Endothelial cell (in vitro differentiated cells): ENCODE results near the gene LAMA4. TPM values are rescaled to one million over a fixed set of nuclear protein-coding genes. Genes with fewer than 3 reads are reported as not detected.

ENCODE experiments used
- DNase-seq: peaks from one replicate; pipeline ENCODE4 v3.0.0; 2021; ENCODE audit warnings: low spot score
- H3K27ac Mint-ChIP-seq: one replicate; pipeline ENCODE4 v1.8.0; 2021; ENCODE audit warnings: mixed read lengths, inconsistent platforms; ENCODE audit not compliant: unreplicated experiment
- H3K27me3 Mint-ChIP-seq: one replicate; pipeline ENCODE4 v1.8.0; 2021; ENCODE audit warnings: mild to moderate bottlenecking, moderate library complexity, mixed read lengths, inconsistent platforms; ENCODE audit not compliant: unreplicated experiment
- H3K36me3 Mint-ChIP-seq: one replicate; pipeline ENCODE4 v1.8.0; 2021; ENCODE audit warnings: mild to moderate bottlenecking, low read depth, mixed read lengths, inconsistent platforms; ENCODE audit not compliant: unreplicated experiment
- H3K4me1 Mint-ChIP-seq: one replicate; pipeline ENCODE4 v1.8.0; 2021; ENCODE audit warnings: mild to moderate bottlenecking, mixed read lengths, inconsistent platforms; ENCODE audit not compliant: unreplicated experiment
- H3K4me3 Mint-ChIP-seq: one replicate; pipeline ENCODE4 v1.8.0; 2021; ENCODE audit warnings: mild to moderate bottlenecking, mixed read lengths, inconsistent platforms; ENCODE audit not compliant: unreplicated experiment
- H3K9me3 Mint-ChIP-seq: one replicate; pipeline ENCODE4 v1.8.0; 2021; ENCODE audit warnings: mixed read lengths, inconsistent platforms; ENCODE audit not compliant: unreplicated experiment
- CTCF ChIP-seq: fragments of 200-600 bp; sonication (generic); IDR thresholded peaks from one replicate; pipeline ENCODE4 v1.5.0; 2021; ENCODE audit warnings: antibody characterized with exemption; ENCODE audit not compliant: unreplicated experiment
- total RNA-seq: library from RNA; stranded (reverse); fragmentation: NEBNext Ultra II Directional; extraction: Animal tissue kit (Norgen Biotek cat#: 25700); gene quantifications from one replicate; pipeline ENCODE4 v1.2.1, GENCODE V29; 2021; ENCODE audit not compliant: unreplicated experiment

Gene LAMA4
- total RNA-seq, 1 donor from 2014 or later: 23.9 TPM

GRCh38 chr6:112087916-112088315, 166.5 kb downstream of the LAMA4 start:
- H3K9me3 Mint-ChIP-seq: no peaks in the 10 kb centered on the region
- H3K4me3 Mint-ChIP-seq: no peak overlapping the region
- H3K4me1 Mint-ChIP-seq: peaks cover 2% of the 10 kb centered on the region
- H3K36me3 Mint-ChIP-seq: no peaks in the 10 kb centered on the region
- TF ChIP-seq CTCF: no peak
- no peak overlapping the region for H3K27ac Mint-ChIP-seq
- no peak for DNase-seq
- no peaks in the 10 kb centered on the region for H3K27me3 Mint-ChIP-seq

- DNase-seq: peak; percentile 84
- H3K27ac Mint-ChIP-seq: no peak within 1 kb of the TSS
- no peaks in the 10 kb centered on the region for H3K9me3 Mint-ChIP-seq
- TF ChIP-seq CTCF: no peak
- no peak within 1 kb of the TSS for H3K4me3 Mint-ChIP-seq
- H3K27me3 Mint-ChIP-seq: no peaks in the 10 kb centered on the region
- H3K4me1 Mint-ChIP-seq: peaks cover 2% of the 10 kb centered on the region
- no peaks in the 10 kb centered on the region for H3K36me3 Mint-ChIP-seq
These were observed 167.0 kb downstream of the LAMA4 start, which contains the start of the genes FAM229B and TUBE1 for GRCh38 chr6:112087136-112087911. Gene FAM229B, plus strand, starts transcription at chr6:112087591. Its CDS starts 11,693 bp downstream, at chr6:112099284. Gene TUBE1, minus strand, starts transcription at chr6:112087482. Its CDS starts 48 bp downstream, at chr6:112087434.

- no peak for TF ChIP-seq CTCF
- no peaks in the 10 kb centered on the region for H3K9me3 Mint-ChIP-seq
- no peak for DNase-seq
- H3K4me3 Mint-ChIP-seq: no peak overlapping the region
- H3K27me3 Mint-ChIP-seq: no peaks in the 10 kb centered on the region
- no peaks in the 10 kb centered on the region for H3K36me3 Mint-ChIP-seq
- no peak overlapping the region for H3K27ac Mint-ChIP-seq
- peaks cover 2% of the 10 kb centered on the region for H3K4me1 Mint-ChIP-seq
These were observed 167.6 kb downstream of the LAMA4 start for GRCh38 chr6:112086744-112087135.

- H3K27me3 Mint-ChIP-seq: no peaks in the 10 kb centered on the region
- no peak for DNase-seq
- H3K4me3 Mint-ChIP-seq: no peak overlapping the region
- H3K27ac Mint-ChIP-seq: no peak overlapping the region
- no peaks in the 10 kb centered on the region for H3K36me3 Mint-ChIP-seq
- no peaks in the 10 kb centered on the region for H3K9me3 Mint-ChIP-seq
- no peak for TF ChIP-seq CTCF
- H3K4me1 Mint-ChIP-seq: peaks cover 2% of the 10 kb centered on the region
These were observed 168.9 kb downstream of the LAMA4 start for GRCh38 chr6:112085286-112086065.
